Measurements from ENCODE around the gene PIP5K1B. TPM values are rescaled to one million over a fixed set of nuclear protein-coding genes. Genes with fewer than 3 reads are reported as not detected.
A peak's percentile ranks its signal among the peaks of the same experiment; 100 is the strongest.

Gene PIP5K1B
- total RNA-seq, 1 donor from 2014 or later, result 27.1 TPM

DNA sequence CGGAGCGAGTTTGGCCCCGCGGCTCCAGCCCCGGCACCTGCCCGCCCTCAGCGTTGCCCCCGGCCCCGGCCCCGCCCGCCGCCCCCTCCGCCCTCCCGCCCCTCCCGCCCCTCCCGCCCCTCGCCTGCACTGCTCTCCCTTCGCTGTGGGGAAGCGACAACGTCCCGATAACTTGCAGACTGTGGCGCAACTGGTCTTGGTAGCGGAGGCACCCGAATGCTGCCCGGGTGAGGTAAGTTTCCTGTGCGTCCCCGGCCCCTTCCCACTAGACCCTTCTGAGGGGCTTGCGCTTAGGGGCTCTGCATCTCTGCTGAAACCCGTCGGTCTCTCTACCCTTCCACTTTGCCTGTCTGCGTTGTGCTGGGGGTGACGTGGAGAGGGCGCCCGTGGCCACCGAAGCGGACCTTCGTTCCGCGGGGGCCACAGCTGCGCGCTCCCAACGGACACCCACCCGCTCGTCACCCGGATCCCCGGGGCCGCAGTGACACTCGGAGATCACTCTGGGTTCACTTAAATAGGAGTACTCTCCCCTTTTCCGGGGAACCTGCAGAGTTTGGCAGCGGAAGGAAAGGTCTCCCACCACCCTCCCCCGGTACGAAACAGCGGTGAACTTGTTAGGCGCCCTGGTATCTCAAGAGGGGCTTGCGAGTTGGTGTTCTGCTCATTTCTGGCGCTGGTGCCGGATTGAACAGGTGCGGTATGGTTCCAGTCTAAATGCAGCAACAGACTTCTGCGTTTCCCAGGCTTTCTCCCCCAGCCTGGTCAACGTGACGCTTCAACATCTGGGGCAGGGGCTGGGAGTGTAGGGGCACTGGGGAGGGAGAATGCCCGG is 707 bp downstream of the PIP5K1B start:
- intact Hi-C loops (cut with DNase I), result loop anchor here (1.0 to 5.0 kb wide), 6 partner anchors 37 to 322 kb away; a partner anchor contains a TSS
- peak; percentile 82 for DNase-seq (ENCODE audit: low spot score)

DNA sequence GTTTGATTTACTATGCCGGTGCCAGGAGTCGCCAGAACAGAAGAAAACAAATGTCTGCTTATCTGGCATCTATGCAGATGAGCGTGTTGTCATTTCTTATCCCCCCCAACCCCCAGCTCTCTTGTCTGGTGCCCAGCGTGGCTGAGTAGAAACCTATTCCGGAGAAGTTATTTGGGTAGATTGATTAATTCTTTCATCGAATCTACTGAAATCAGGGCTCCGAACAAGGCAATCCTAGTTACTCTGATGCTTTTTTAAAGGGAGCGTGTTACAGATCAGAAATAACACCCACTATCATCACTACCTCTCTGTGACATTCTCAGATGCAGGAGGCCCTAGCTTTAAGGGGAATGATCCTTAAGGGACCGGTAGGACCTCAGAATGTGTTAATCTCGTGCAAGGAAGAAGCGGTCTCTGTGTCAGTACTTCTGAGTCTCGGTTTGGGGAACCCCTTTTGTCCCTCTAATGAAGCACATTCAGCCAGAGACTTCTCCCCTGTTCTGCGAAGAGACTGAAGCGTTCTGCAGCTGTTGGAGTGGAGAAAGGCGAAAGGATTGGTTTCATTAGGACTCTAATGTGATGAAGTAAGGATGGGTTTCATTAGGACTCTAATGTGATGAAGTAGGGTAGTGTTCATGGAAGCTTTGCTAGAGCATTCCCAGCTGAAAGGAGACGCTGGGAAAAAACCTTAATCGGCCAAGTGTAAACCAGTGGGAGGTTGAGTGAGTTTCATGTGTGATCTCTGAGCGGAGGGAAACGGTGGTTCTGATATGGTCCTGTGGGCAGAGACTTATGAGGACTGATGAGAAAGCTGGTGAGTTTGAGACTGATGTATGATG is 1.5 kb downstream of the PIP5K1B start:
- intact Hi-C loops (cut with DNase I), result loop anchor here (5.0 kb wide), 5 partner anchors 36 to 321 kb away; no protein-coding TSS in a partner anchor
- DNase-seq (ENCODE audit: low spot score), result no peak

DNA sequence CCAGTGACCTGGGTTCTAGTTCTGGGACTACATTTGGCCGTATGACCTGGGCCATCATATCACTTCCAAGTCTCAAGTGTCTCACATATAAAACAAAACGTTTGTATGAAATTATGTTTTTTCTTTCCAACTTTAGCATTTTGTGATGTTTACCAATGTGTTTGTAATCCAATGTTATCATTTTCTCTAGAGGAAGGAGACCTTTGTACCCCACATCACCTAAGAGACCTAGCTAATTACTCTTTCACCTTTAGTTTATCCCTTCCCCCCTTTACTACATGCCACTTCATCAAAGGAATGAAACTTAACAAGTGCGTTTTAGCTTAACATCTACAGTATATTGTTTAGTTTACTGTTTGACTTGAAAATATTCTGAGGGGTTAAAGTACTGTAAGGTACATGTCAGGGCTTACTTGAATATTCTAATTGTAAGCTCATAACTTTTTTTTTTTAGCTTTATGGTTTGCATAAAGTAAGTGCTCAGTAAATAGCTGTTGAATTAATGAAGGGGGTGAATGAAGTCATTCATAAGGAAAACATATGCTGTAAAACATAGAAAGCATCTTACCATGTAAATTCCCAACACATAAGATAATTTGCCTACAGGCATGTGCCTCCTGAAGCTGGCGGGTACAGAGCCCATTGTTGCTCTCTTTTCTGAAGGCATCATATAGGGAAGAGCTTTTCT is 2.9 kb downstream of the PIP5K1B start:
- no peak for DNase-seq (ENCODE audit: low spot score)
- intact Hi-C loops (cut with DNase I), result loop anchor here (5.0 kb wide), 5 partner anchors 34 to 319 kb away; no protein-coding TSS in a partner anchor

DNA sequence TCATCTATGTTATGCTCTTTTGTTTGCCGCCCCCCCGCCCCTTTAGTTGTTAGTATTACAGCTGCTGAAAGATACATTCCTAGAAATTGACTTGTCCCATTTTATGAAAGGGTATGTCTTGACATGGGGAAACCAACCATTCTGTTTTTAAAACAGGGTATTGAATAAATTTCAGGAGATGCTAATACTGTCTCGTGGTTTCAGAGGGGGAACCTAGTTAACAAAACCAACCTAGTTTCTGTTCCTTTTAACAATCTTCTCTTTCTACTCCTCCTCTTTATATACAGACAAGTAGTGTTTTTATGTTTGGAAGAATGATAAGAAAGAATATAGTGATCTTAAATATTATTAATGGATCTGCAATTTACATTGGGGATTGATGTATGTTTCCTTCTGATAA is 3.5 kb downstream of the PIP5K1B start:
- DNase-seq (ENCODE audit: low spot score), result no peak
- intact Hi-C loops (cut with DNase I), result loop anchor here (5.0 kb wide), 5 partner anchors 34 to 319 kb away; no protein-coding TSS in a partner anchor

DNA sequence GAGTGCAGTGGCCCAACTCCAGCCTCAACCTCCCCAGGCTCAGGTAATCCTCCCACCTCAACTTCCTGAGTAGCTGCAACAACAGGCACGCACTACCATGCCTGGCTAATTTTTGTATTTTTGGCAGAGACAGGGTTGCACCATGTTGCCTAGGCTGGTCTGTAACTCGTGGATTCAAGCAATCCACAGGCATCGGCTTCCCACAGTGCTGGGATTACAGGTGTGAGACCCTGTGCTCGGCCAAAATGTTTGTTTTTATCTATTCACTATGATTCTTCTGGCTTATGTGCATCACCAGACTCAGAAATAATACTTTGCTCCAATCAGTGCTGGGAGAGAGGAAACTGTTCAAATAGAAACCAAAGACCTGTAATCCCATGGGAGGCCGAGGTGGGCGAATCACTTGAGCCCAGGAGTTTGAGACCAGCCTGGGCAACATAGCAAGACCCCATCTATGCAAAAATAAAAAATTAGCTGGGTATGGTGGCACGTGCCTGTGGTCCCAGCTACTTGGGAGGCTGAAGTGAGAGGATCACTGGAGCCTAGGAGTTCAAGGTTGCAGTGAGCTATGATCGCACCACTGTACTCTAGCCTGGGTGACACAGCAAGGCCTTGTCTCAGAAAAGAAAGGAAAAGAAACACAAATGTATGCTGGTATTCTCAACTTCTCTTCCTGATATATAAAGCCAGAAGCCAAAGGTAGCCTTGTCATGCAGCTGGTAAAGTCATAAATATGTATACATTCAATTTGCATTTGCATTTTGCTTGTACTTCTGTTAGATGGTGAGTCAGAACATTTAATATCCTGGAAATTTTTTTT is 4.5 kb downstream of the PIP5K1B start:
- no peak for DNase-seq (ENCODE audit: low spot score)
- intact Hi-C loops (cut with DNase I), result loop anchor here (5.0 kb wide), 5 partner anchors 33 to 318 kb away; no protein-coding TSS in a partner anchor

DNA sequence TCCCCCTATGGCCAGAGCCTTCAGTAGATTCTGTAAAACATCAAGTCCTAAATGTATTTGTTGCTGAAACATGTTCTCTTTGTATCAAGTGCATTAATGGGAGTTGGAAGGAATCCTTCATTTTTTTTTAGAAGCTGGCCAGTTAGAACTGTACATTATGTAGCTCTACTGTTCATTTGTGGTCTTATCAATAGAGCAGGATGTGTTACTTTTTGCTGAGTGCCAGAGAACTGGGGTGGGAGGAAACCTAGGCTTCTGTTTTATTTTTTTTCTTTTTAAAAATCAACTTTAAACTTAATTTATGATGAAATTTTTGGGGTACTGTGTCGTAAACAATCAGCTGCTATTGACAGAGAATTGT is 5.1 kb downstream of the PIP5K1B start:
- DNase-seq (ENCODE audit: low spot score), result no peak
- intact Hi-C loops (cut with DNase I), result no loop called here

DNA sequence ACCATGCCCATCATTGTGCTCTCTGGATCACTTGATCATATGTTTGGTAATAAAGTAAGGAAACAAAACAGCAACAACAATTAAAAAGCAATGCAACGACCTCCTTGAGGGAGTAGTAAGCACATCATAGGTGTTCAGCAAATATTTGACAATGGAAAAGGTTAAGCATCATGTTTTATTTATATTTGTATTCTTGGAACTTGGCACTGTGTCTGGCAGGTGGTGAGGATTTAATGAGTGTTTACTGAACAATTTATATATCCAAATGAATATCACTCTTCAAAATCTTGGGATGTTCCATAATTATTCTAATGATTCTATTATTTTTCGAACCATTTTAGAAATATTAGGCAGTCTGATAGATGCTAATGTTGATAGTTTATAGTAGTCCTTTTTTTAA is 6.2 kb downstream of the PIP5K1B start:
- no peak for DNase-seq (ENCODE audit: low spot score)
- intact Hi-C loops (cut with DNase I), result no loop called here

DNA sequence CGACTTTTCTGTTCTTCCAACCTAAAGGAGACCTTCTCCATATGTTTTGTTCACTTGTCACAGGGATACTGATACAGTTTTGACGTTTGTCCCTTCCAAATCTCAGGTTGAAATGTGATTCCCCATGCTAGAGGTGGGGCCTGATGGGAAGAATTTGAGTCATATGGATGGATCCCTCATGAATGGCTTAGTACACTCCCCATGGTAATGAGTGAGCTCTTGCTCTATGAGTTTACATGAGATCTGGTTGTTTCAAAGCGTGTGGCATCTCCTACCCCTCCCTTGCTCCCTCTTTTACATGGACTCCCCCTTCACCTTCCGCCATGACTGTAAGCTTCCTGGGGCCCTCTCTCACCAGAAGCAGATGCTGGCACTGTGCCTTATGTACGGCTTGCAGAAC is 6.9 kb downstream of the PIP5K1B start:
- intact Hi-C loops (cut with DNase I), result no loop called here
- DNase-seq (ENCODE audit: low spot score), result no peak

DNA sequence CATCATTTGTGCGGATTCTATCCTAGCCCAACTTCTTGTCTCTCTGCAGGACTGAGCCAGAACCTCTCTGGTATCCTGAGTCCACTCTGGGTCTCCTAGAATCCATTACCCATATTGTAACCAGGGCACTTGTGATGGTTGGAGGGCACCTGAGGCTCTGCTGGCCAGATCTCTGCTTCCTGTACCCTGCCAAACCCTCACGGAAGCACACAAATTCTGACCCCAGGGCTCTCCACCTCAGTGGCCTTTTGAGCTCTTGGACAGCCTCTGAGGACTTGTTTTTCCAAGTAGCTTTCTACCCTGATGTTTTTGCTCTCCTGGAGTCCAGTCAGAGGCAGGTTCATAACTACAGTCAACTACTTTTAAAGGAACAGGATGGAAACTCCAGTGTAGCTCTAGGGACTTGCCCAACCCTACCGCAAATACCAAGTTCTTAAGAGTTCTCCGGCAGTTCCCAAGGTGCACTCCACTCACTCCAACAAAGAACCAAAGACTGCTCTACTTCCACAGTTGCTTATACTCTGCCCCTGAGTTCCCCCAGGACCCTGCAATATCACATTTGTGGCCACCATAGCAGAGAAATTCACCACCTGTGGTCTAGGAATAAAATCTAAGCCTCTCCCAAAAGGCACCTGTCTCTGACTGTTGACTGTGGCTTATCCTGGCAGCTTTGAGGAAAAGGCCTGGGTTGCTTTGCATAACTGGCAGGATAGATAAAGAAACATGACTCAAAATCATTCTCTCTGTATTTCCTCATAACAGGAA is 9.6 kb downstream of the PIP5K1B start:
- DNase-seq (ENCODE audit: low spot score), result no peak
- intact Hi-C loops (cut with DNase I), result no loop called here

DNA sequence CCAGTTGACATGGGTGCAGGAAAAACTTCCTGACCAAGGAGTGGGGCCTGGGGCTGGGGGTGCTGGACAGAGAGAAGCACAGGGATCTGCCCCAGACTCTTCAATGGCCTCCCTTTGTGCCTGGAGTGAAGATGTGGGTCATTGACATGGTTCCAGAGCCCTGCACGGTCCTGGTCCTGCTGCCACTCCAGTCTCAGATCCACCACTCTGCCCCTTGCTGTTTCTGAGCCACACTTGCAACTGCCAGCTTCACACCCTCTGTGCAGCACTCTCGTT is 10.1 kb downstream of the PIP5K1B start:
- intact Hi-C loops (cut with DNase I), result no loop called here
- no peak for DNase-seq (ENCODE audit: low spot score)

DNA sequence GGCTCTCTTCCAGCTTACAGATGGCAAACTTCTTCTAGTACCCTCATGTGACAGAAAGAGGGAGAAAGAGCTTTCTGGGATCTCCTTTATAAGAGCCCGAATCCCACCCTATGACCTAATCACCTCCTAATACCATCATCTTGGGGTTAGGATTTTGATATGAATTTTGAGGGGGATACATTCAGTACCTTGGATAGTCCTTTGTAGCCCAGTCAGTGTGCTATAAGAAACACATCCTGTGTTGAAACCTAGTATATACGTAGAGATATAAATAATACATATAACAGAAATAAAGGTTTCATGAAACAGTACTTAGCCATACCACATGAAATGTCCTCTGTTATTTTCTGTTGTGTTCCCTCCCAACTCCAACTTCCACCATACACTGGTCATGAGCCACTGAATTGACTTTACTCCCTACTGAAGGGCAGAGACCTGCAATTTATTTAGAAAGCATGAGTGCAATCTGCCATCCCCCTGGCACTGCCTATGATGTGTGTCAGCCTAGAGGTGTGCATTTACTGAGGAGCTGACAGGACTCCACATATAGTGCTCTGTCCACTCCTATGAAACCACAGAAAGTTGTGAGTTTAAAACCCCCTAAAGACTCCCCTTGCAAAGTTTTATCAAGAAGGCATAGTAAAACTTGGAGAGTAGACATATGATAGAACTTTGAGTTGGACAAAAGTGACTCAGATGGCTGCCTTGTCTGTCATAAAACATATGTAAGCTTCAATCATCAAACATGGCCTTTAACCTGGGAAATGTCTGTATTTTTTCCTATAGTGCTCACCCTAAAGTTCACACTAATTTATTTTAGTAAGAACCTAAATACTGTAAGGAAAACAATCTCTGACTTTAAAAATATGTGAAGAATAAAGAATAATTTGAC is 12.8 kb downstream of the PIP5K1B start:
- intact Hi-C loops (cut with DNase I), result no loop called here

DNA sequence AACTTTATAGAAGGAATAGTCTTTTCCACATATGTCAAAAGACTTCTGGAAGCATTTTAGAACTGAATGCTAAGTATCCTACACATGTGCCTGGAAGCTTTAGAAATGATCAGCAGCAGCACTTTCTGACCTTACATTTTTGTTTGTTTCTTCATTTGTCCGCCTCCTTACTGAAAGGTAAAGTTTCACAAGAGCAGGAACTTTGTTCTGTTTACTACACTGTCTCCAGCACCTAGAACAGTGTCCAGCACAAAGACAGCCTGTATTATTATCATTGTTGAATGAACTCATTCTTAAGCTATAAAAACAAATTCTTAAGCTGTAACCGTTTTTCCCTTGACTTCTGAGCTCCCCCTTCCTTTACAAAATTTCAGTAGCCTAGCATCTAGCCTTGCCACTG is 14.8 kb downstream of the PIP5K1B start:
- DNase-seq (ENCODE audit: low spot score), result no peak
- intact Hi-C loops (cut with DNase I), result no loop called here

More for the DNA sequence above, 12.8 kb downstream of the PIP5K1B start:
- no peak for DNase-seq (ENCODE audit: low spot score)

DNA sequence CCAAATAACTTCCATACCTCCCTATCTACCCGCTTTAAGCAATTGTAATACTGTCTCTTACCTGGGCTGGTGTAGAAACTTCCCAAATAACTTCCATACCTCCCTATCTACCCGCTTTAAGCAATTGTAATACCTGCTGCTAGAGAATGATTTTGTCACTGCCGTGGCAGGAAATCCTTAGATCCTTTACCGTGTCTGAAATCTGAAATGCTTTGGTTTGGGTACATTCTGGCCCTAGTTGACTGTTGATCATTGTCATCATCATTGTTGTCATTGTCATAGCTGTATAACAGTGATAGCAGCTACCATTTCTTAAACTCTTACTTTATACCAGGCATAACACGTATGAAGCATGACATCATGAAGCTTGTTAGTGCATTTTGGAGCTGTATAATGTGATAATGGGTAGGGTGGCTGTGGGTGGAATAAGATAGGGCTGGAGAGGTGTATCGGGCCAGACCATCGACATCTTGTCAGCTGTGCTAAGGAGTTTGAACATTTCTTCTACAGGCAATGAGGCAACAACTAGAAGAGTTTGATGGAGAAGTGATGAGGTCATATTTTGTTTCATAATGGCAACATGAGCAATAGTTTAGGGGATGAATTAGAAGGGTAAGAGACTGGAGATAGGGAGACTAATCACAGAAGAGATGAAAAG is 15.7 kb downstream of the PIP5K1B start:
- intact Hi-C loops (cut with DNase I), result no loop called here

DNA sequence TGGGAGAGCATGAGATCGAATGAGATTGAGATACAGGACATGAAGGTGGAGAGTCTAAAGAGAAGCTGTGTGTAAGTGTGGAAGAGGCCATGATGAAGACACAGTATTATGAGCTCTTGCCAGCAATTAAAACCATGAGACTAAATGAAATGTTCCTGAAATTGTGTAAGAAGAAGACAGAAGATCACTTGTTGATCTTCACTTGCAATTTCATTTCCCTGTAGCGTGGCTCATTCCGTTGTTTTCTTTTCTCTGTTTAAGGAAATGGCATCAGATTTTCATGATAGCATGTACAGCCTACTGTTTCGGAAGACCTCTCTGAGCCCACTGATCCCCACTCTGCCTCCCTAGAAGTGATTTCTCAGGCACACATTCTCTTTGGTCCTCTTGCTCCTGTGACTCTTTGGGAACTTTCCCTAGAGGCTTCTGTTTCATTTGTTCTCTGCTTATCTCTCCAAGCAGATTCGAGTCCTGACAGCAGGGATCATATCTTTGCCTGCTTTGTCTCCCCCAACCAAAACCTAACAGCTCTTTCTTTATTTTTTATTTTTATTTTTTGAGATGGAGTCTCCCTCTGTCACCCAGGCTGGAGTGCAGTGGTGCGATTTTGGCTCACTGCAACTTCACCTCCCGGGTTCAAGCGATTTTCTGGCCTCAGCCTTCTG is 16.8 kb downstream of the PIP5K1B start:
- intact Hi-C loops (cut with DNase I), result no loop called here
- DNase-seq (ENCODE audit: low spot score), result no peak

More for the DNA sequence above, 15.7 kb downstream of the PIP5K1B start:
- no peak for DNase-seq (ENCODE audit: low spot score)

DNA sequence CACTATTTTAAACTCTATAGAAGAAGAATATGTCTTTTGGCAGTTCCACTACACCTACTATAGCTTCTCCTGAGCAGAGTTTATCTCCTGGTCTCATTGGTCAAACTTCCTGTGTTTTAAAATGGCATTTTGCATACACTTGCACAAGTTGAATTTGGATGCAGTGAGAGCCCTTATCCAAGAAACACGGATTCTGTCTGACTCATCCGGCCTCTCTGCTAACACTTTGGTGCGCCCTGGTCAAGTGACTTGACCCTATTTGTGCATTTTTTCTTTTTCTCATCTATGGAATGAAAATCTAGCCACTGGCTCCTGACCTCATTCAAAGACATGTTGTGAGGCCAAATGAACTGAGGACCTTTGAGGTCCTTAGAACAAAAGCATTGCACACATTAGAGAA is 20.0 kb downstream of the PIP5K1B start:
- DNase-seq (ENCODE audit: low spot score), result no peak
- intact Hi-C loops (cut with DNase I), result no loop called here

DNA sequence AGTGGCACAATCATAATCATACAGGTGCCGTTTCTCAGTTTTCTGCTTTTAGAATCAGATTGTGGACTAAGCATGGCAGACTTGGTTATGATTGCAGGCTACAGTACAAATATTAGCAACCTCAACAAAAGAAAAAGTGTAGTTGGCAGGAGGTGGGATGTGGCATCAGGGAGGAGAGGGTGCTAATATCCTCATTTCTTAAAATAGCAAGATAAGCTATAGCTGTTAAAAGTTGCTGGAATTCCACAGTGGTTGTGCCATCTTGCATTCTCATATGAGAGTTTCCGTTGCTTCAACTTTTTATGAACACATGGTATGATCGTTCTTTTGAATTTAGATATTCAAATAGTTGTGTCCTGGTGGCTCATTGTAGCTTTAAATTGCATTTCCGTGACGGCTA is 21.4 kb downstream of the PIP5K1B start:
- intact Hi-C loops (cut with DNase I), result no loop called here
- no peak for DNase-seq (ENCODE audit: low spot score)

DNA sequence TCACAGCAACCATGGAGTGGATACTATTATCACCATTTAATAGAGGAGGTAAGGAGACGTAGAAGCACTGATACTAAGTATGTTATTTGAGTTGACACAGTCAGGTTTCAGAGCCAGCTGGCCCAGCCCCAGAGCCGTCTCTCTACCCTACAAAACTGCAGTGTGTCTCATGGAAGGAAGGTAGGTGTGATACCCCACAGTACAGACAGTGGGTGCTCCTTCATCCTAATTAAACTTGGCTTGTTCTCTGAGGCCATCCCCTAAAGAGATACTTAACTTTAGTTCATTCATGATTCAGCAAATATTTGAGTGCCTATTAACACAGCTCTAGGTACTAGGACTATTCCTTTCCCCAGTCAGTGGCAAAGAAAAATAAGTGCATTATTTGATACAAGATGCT is 22.6 kb downstream of the PIP5K1B start:
- intact Hi-C loops (cut with DNase I), result no loop called here
- no peak for DNase-seq (ENCODE audit: low spot score)

Measured in cardiac septum (tissue), 1 donor.